GM23248 (cell line): ENCODE measurements around the gene PLCB1. TPM values are rescaled to one million over a fixed set of nuclear protein-coding genes. Genes with fewer than 3 reads are reported as not detected.
"Not testable (repeated sequence)": the region's sequence is repeated elsewhere in the genome, so short reads cannot be mapped to it uniquely, and the experiment has no call there.

Experiments
- DNase-seq: peaks from one replicate; pipeline ENCODE4 v3.0.0-alpha.2; 2015
- H2AFZ ChIP-seq: fragments of 200-600 bp; sonication (generic); 2 replicates; pipeline ENCODE4 v1.6.1; 2016; ENCODE audit warnings: antibody characterized with exemption
- H3F3A ChIP-seq: fragments of 200-600 bp; sonication (generic); 2 replicates; pipeline ENCODE4 v1.6.1; 2016; ENCODE audit warnings: mild to moderate bottlenecking, antibody characterized with exemption, mixed run types; ENCODE audit not compliant: insufficient read depth
- H3K27ac ChIP-seq: fragments of 200-600 bp; sonication (generic); 2 replicates; pipeline ENCODE4 v1.5.1; 2016; ENCODE audit warnings: mild to moderate bottlenecking
- H3K27me3 ChIP-seq: fragments of 200-600 bp; sonication (generic); replicated peaks from 2 replicates; pipeline ENCODE4 v1.6.1; 2016; ENCODE audit warnings: mild to moderate bottlenecking; ENCODE audit not compliant: insufficient read depth
- H3K36me3 ChIP-seq: fragments of 200-600 bp; sonication (generic); 2 replicates; pipeline ENCODE4 v1.6.1; 2016; ENCODE audit warnings: low read depth, mild to moderate bottlenecking
- H3K4me1 ChIP-seq: fragments of 200-600 bp; sonication (generic); 2 replicates; pipeline ENCODE4 v1.6.1; 2016; ENCODE audit warnings: mild to moderate bottlenecking; ENCODE audit not compliant: insufficient read depth
- H3K4me2 ChIP-seq: fragments of 200-600 bp; sonication (generic); one replicate; pipeline ENCODE4 v1.6.1; 2016; ENCODE audit warnings: mild to moderate bottlenecking; ENCODE audit not compliant: unreplicated experiment
- H3K4me3 ChIP-seq: fragments of 200-600 bp; sonication (generic); 2 replicates; pipeline ENCODE4 v1.5.1; 2016; ENCODE audit warnings: mild to moderate bottlenecking
- H3K79me2 ChIP-seq: fragments of 200-600 bp; sonication (generic); 2 replicates; pipeline ENCODE4 v1.6.1; 2016; ENCODE audit warnings: mild to moderate bottlenecking; ENCODE audit not compliant: insufficient read depth
- H3K9ac ChIP-seq: fragments of 200-600 bp; sonication (generic); 2 replicates; pipeline ENCODE4 v1.6.1; 2016; ENCODE audit warnings: mild to moderate bottlenecking
- H3K9me2 ChIP-seq: fragments of 200-600 bp; sonication (generic); 2 replicates; pipeline ENCODE4 v1.6.1; 2016; ENCODE audit warnings: mixed run types, mild to moderate bottlenecking, moderate library complexity; ENCODE audit not compliant: insufficient read depth
- H3K9me3 ChIP-seq: fragments of 200-600 bp; sonication (generic); one replicate; pipeline ENCODE4 v1.6.1; 2017; ENCODE audit warnings: low read depth
- H4K20me1 ChIP-seq: fragments of 200-600 bp; sonication (generic); 2 replicates; pipeline ENCODE4 v1.6.0; 2016; ENCODE audit not compliant: insufficient read depth
- EZH2 ChIP-seq: fragments of 200-600 bp; sonication (generic); IDR thresholded peaks from 2 replicates; pipeline ENCODE4 v1.6.1; 2018; ENCODE audit warnings: antibody characterized with exemption, mild to moderate bottlenecking; ENCODE audit not compliant: insufficient read depth, poor library complexity, severe bottlenecking
- EZH2phosphoT487 ChIP-seq: fragments of 200-600 bp; sonication (generic); IDR thresholded peaks from 2 replicates; pipeline ENCODE4 v1.6.1; 2018; ENCODE audit warnings: antibody characterized with exemption, moderate library complexity, mild to moderate bottlenecking, low read depth; ENCODE audit not compliant: insufficient read depth
- WGBS, 2 experiments: methylation state at CpG; one replicate each; pipeline ENCODE4 v1.1.6; 2015 to 2017; ENCODE audit warnings: low lambda C conversion rate in 2 of 2, low coverage in 1 of 2; ENCODE audit errors: missing lambda C conversion rate in 2 of 2; 5-methylcytosine and 5-hydroxymethylcytosine counted together
- in situ Hi-C: fragments of 300-500 bp; cut with MboI; formaldehyde crosslinking; loops from 2 replicates; pipeline ENCODE4 v1.15.0; 2020
- polyA plus RNA-seq: library from polyadenylated mRNA; unstranded; fragments of >200 nt; fragmentation: Nextera tagmentation; extraction: Ambion mirVana; gene quantifications from 2 replicates; pipeline ENCODE4 v1.2.1, GENCODE V29; 2016
- total RNA-seq: library from RNA; depleted of rRNA; stranded (reverse); fragments of >200 nt; shearing (Covaris generic); gene quantifications from 2 replicates; pipeline ENCODE4 v1.2.3, GENCODE V29; 2014

Gene PLCB1
- total and polyA plus RNA-seq, 2 experiments from 2014 or later: 3.7 to 12.8 TPM

GRCh38 chr20:8435285-8436035 is 303.4 kb downstream of the PLCB1 start:
- no peaks in the 10 kb centered on the region for H3K79me2 ChIP-seq
- WGBS, 2 experiments: 77 to 79% methylated on average over 5 of the region's 5 CpGs
- no peak overlapping the region for H3K9ac ChIP-seq
- H3K27me3 ChIP-seq: no peaks in the 10 kb centered on the region
- H3K9me2 ChIP-seq: no peaks in the 10 kb centered on the region
- H3K4me2 ChIP-seq: no peak overlapping the region
- DNase-seq: no peak
- H2AFZ ChIP-seq: no peak overlapping the region
- H3K4me1 ChIP-seq: no peaks in the 10 kb centered on the region
- no peaks in the 10 kb centered on the region for H4K20me1 ChIP-seq
- H3K4me3 ChIP-seq: no peak overlapping the region
- no peak overlapping the region for H3K27ac ChIP-seq
- no peaks in the 10 kb centered on the region for H3F3A ChIP-seq
- no peaks in the 10 kb centered on the region for H3K36me3 ChIP-seq
- in situ Hi-C loops: no loop called here
- TF ChIP-seq EZH2phosphoT487 (no peak), EZH2 (no peak)
- no peaks in the 10 kb centered on the region for H3K9me3 ChIP-seq

- in situ Hi-C loops, H3K9me2 ChIP-seq, DNase-seq, H3K9me3 ChIP-seq, H3F3A ChIP-seq, H2AFZ ChIP-seq, H3K79me2 ChIP-seq, H3K36me3 ChIP-seq, H3K27me3 ChIP-seq, H3K4me1 ChIP-seq, H3K4me3 ChIP-seq, H3K4me2 ChIP-seq, H3K27ac ChIP-seq, H4K20me1 ChIP-seq, H3K9ac ChIP-seq: not testable (repeated sequence)
- 95 to 97% methylated on average over 5 of the region's 5 CpGs for WGBS, 2 experiments
These were observed 304.9 kb downstream of the PLCB1 start for GRCh38 chr20:8436938-8437337.

GRCh38 chr20:8438748-8439147 is 306.7 kb downstream of the PLCB1 start:
- Histone ChIP-seq H3K9ac (no peak overlapping the region), H3K9me2 (no peaks in the 10 kb centered on the region), H4K20me1 (no peaks in the 10 kb centered on the region), H3K9me3 (no peaks in the 10 kb centered on the region), H3K36me3 (no peaks in the 10 kb centered on the region), H3F3A (no peaks in the 10 kb centered on the region), H3K27ac (no peak overlapping the region), H3K4me1 (no peaks in the 10 kb centered on the region), H2AFZ (no peak overlapping the region), H3K27me3 (no peaks in the 10 kb centered on the region), H3K4me2 (no peak overlapping the region), H3K79me2 (no peaks in the 10 kb centered on the region), H3K4me3 (no peak overlapping the region)
- TF ChIP-seq EZH2phosphoT487 (no peak), EZH2 (no peak)
- WGBS, 2 experiments: 97% methylated on average over 5 of the region's 5 CpGs
- in situ Hi-C loops: no loop called here
- DNase-seq: no peak

GRCh38 chr20:8443464-8444072 is 311.5 kb downstream of the PLCB1 start:
- no peaks in the 10 kb centered on the region for H3K36me3 ChIP-seq
- no peak for DNase-seq
- no peaks in the 10 kb centered on the region for H3K9me2 ChIP-seq
- no peaks in the 10 kb centered on the region for H3K9me3 ChIP-seq
- H3K4me3 ChIP-seq: no peak overlapping the region
- no peaks in the 10 kb centered on the region for H4K20me1 ChIP-seq
- H3K79me2 ChIP-seq: no peaks in the 10 kb centered on the region
- no peak for TF ChIP-seq EZH2phosphoT487
- WGBS, 2 experiments: 50% methylated on average over 2 of the region's 2 CpGs
- H3K4me2 ChIP-seq: no peak overlapping the region
- H3K4me1 ChIP-seq: no peaks in the 10 kb centered on the region
- no peaks in the 10 kb centered on the region for H3F3A ChIP-seq
- H3K27ac ChIP-seq: no peak overlapping the region
- no peak overlapping the region for H3K9ac ChIP-seq
- H3K27me3 ChIP-seq: no peaks in the 10 kb centered on the region
- H2AFZ ChIP-seq: no peak overlapping the region
- in situ Hi-C loops: no loop called here
